ENCODE results near the gene TFDP2.

DNA sequence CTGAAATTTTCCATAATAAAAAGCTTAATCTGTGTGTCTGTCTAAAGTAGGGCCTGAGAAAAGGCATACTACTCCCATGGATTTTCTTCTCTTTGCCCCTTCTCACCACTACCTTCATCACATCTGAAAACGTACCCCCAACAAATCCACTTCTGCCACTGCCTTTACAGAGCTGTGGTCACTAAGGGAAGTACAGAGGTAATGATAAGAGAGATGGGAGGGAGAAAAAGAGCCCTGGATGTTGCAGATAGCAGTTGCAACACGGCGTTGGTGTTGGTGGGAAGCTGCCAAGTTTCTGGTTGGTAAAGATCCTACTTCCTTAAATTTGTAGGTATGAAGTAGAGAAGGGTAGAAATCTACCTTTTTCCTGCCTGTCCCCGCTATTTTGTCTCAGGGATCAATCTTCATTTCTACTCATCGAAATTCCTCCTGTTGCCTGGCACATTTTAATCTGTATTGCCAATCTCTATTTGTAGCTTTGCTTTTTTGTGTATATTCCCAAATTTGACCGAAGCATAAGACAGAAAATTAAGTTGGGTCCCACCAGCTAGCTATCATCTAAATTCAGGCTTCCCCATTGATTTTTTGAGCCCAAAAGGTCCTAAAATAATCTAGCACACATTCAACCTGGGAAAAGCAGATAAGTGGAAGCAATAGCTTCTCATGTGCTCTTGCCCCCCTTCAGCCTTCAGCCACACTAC, 102.9 kb downstream of the TFDP2 start:
- TF ChIP-seq CTCF (IDR thresholded peaks at IDR 0.05) (no peak), POLR2A (IDR thresholded peaks at IDR 0.05) (no peak), EP300 (IDR thresholded peaks at IDR 0.05) (no peak), POLR2AphosphoS5 (IDR thresholded peaks at IDR 0.05) (no peak)
